ENCODE measurements around the gene PDIK1L.

GRCh38 chr1:26142159-26142558 is 30.5 kb downstream of the PDIK1L start:
- TF ChIP-seq CTCF (IDR thresholded peaks at IDR 0.05) = no peak
- TF ChIP-seq EP300 (IDR thresholded peaks at IDR 0.05) = no peak
